IMR-90 (cell line): ENCODE data around the gene ARHGEF7.

ENCODE experiments used
- CEBPB ChIP-seq: IDR thresholded peaks from 2 replicates; pipeline ENCODE4 v1.6.1; 2012; ENCODE audit warnings: low read depth, low read length, improper control_type of control experiment
- CHD1 ChIP-seq: IDR thresholded peaks from 2 replicates; pipeline ENCODE4 v1.6.1; 2012; ENCODE audit warnings: low read depth, low read length, improper control_type of control experiment
- FOS ChIP-seq: fragments of 150-350 bp; IDR thresholded peaks from 2 replicates; pipeline ENCODE4 v1.6.1; 2016; ENCODE audit warnings: low read depth, low read length
- MAZ ChIP-seq: IDR thresholded peaks from 2 replicates; pipeline ENCODE4 v1.6.1; 2012; ENCODE audit warnings: low read depth, mild to moderate bottlenecking, low read length, improper control_type of control experiment, moderate library complexity, borderline replicate concordance
- MXI1 ChIP-seq: IDR thresholded peaks from 2 replicates; pipeline ENCODE4 v1.6.1; 2012; ENCODE audit warnings: low read depth, mild to moderate bottlenecking, low read length, moderate library complexity, borderline replicate concordance
- POLR2A ChIP-seq: IDR thresholded peaks from 2 replicates; pipeline ENCODE4 v1.6.1; 2012; ENCODE audit warnings: mild to moderate bottlenecking, low read depth, low read length
- RAD21 ChIP-seq: IDR thresholded peaks from 2 replicates; pipeline ENCODE4 v1.6.1; 2012; ENCODE audit warnings: low read length, improper control_type of control experiment
- RCOR1 ChIP-seq: IDR thresholded peaks from 2 replicates; pipeline ENCODE4 v1.6.1; 2012; ENCODE audit warnings: mild to moderate bottlenecking, low read length, improper control_type of control experiment; ENCODE audit not compliant: insufficient replicate concordance
- RFX5 ChIP-seq: IDR thresholded peaks from 2 replicates; pipeline ENCODE4 v1.8.0; 2012; ENCODE audit warnings: low read depth, mild to moderate bottlenecking, low read length, moderate library complexity
- SMC3 ChIP-seq: fragments of 150-350 bp; IDR thresholded peaks from 2 replicates; pipeline ENCODE4 v1.6.1; 2016; ENCODE audit warnings: low read depth, mild to moderate bottlenecking, antibody characterized with exemption, low read length, moderate library complexity
- TF ChIP-seq, protein P1 (sequence below): conservative IDR thresholded peaks from 2 replicates; pipeline ENCODE4 v1.5.1; 2012; ENCODE audit warnings: mild to moderate bottlenecking, low read depth, low read length, improper control_type of control experiment
- TF ChIP-seq, protein P2 (sequence below): fragments of 150-350 bp; IDR thresholded peaks from 2 replicates; pipeline ENCODE4 v1.6.1; 2017; ENCODE audit warnings: mild to moderate bottlenecking, antibody characterized with exemption, low read length, low read depth
- TF ChIP-seq, protein P3 (sequence below): fragments of 150-350 bp; IDR thresholded peaks from 2 replicates; pipeline ENCODE4 v1.6.1; 2016; ENCODE audit warnings: low read depth, mild to moderate bottlenecking, low read length, moderate library complexity, borderline replicate concordance

DNA sequence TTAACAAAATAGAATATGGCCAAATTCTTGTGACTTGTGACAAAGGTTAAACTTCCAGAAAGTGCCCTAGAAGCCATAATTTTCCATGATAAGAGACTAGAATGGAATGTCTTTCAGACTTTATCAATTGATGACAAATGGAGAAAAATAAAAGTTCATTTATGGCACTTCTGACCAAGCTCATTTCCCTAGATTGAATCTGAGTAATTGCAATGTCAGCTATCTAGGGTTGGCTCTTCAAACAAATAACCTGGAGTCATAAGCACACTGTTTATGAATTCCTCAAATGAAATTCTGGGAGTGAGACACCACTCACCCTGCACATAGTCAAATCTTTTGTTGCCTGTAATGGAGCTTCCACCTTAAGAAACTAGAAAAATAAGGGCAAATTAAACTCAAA, 11.4 kb downstream of the ARHGEF7 start:
- TF ChIP-seq, protein P1, sequence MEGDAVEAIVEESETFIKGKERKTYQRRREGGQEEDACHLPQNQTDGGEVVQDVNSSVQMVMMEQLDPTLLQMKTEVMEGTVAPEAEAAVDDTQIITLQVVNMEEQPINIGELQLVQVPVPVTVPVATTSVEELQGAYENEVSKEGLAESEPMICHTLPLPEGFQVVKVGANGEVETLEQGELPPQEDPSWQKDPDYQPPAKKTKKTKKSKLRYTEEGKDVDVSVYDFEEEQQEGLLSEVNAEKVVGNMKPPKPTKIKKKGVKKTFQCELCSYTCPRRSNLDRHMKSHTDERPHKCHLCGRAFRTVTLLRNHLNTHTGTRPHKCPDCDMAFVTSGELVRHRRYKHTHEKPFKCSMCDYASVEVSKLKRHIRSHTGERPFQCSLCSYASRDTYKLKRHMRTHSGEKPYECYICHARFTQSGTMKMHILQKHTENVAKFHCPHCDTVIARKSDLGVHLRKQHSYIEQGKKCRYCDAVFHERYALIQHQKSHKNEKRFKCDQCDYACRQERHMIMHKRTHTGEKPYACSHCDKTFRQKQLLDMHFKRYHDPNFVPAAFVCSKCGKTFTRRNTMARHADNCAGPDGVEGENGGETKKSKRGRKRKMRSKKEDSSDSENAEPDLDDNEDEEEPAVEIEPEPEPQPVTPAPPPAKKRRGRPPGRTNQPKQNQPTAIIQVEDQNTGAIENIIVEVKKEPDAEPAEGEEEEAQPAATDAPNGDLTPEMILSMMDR: no peak
- no peak for TF ChIP-seq CEBPB
- no peak for TF ChIP-seq POLR2A
- no peak for TF ChIP-seq RFX5
- TF ChIP-seq, protein P2, sequence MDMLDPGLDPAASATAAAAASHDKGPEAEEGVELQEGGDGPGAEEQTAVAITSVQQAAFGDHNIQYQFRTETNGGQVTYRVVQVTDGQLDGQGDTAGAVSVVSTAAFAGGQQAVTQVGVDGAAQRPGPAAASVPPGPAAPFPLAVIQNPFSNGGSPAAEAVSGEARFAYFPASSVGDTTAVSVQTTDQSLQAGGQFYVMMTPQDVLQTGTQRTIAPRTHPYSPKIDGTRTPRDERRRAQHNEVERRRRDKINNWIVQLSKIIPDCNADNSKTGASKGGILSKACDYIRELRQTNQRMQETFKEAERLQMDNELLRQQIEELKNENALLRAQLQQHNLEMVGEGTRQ: no peak
- TF ChIP-seq RAD21: no peak
- no peak for TF ChIP-seq RCOR1
- no peak for TF ChIP-seq MAZ
- TF ChIP-seq, protein P3, sequence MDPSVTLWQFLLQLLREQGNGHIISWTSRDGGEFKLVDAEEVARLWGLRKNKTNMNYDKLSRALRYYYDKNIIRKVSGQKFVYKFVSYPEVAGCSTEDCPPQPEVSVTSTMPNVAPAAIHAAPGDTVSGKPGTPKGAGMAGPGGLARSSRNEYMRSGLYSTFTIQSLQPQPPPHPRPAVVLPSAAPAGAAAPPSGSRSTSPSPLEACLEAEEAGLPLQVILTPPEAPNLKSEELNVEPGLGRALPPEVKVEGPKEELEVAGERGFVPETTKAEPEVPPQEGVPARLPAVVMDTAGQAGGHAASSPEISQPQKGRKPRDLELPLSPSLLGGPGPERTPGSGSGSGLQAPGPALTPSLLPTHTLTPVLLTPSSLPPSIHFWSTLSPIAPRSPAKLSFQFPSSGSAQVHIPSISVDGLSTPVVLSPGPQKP: no peak
- TF ChIP-seq FOS: no peak
- no peak for TF ChIP-seq CHD1
- TF ChIP-seq SMC3: no peak
- TF ChIP-seq MXI1: no peak
